Left ventricle myocardium superior (tissue), 1 donor: ENCODE data around the gene AUTS2. TPM values are rescaled to one million over a fixed set of nuclear protein-coding genes. Genes with fewer than 3 reads are reported as not detected.
"Not testable (repeated sequence)": the region's sequence is repeated elsewhere in the genome, so short reads cannot be mapped to it uniquely, and the experiment has no call there.

Experiments
- ATAC-seq: fragments of 200-7000 bp; cut with Tn5 transposase; one replicate; pipeline ENCODE4 v1.9.1; 2020; ENCODE audit warnings: mild to moderate bottlenecking, moderate library complexity
- DNase-seq: peaks from one replicate; pipeline ENCODE4 v3.0.0-alpha.2; 2020
- intact Hi-C: fragments of 100-400 bp; cut with micrococcal nuclease; formaldehyde crosslinking; loops from one replicate; pipeline ENCODE4 v1.11.0; 2022
- total RNA-seq: library from RNA; stranded (reverse); fragmentation: NEBNext Ultra II Directional; extraction: Animal tissue kit (Norgen Biotek cat#: 25700); gene quantifications from one replicate; pipeline ENCODE4 v1.2.1, GENCODE V29; 2021
- donor health status: DM: no; HTN: yes; CAD: no; lungs with severe emphysema.

AUTS2 gene
- total RNA-seq, 1 donor from 2014 or later = 7.9 TPM

DNA sequence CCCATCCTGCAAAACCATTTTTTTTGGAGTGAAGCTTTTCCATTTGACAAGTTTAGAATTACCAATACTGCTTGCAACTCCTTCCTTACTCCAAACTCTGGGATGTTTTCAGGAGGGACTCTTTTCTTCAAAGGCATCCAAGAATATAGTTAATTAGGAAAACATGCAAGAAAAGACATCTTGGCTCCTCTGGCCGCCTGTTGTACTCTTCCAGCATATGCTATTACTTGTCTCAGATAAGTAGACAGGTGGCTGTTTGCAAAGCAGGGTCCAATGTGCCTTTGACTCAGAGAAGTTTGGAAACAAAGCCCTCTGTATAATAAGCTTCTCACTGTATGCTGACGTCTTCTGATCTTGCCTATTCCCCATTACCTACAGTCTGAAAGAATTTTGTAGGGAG, 746.5 kb downstream of the AUTS2 start:
- DNase-seq (no peak), ATAC-seq (no peak)
- intact Hi-C loops = no loop called here

DNA sequence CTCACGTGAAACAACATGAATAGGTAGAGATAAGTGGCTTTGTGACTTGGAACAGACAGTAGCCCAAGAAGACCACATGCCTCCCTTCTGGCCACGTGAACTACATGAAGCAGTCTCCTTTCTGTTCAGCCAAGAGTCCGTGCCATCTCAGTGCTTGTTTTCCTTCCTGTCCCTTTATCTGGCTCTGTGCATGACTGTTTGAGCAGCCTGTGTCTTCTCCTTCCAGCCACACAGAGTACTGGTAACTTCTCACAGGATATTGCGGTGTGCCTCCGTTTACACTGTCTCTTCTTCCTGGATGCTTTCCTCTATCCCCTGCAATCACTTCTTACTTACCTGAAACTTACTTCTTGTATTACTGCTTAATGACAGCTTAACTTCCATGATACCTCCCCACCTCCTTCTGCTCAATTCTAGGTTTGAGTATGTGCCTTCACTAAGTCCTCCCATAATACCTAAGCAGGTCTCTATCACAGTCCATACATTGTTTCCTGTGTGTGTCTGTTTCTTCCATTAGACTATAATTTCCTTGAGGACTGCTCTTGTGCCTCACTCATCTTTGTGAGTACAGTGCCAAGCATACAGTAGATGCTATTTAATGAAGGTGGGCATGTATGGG, 748.7 kb downstream of the AUTS2 start:
- DNase-seq (no peak), ATAC-seq (no peak)
- intact Hi-C loops = no loop called here

DNA sequence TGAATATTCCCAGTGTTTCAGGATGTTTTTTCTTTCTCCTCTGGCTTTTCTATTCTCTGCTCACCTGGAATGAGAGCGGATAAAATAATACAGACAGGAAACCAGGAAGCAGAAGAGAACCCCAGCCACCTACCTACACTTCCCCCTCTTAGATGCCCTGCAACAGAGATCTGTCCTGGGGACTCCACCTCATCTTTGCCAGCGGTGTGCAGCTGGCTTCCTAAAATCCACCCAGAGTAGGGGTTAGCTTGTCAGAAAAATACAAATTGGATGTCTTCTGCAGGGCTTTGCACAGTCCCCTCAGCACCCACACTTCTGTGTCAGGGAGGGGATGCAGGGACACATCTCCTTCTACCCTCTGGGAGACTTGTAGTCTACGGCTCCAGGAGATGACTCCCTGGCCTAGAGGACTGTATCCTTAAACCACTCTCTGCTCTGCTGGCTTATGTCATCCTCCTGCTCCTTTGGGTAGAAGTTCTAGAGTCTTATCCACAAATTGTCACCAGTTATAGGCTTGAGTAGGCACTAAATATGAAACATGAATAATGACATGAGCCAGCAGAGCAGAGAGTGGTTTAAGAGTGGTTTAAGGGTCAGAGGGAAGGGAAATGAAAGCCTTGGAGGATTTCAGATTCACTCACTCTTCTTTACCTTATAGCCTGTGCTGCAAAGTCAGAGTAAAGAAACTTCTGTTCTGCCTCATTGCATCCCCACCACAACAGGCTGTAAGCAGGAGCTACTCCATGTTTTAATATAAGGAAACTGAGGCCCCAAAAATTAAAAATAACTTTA, 749.4 kb downstream of the AUTS2 start:
- intact Hi-C loops = no loop called here
- DNase-seq = no peak
- no peak for ATAC-seq

DNA sequence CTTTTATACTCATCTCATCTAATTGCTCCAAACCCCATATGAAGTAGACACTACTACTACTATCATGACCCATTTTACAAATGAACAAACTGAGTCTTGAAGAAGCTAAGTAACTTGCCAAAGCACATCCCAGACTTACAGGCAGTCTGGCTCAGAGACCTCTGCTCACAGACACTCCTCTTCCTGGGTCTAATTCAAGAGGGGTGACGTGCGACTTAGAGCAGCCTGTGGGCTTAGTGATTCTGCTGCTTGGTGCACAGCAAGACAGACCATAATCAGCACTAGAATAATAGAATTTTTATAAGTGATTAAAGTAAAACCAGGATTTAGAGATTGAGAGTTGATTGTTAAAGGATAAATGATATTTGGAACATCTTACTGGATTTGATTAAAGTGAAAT, 750.8 kb downstream of the AUTS2 start:
- intact Hi-C loops = no loop called here
- DNase-seq = no peak
- no peak for ATAC-seq

DNA sequence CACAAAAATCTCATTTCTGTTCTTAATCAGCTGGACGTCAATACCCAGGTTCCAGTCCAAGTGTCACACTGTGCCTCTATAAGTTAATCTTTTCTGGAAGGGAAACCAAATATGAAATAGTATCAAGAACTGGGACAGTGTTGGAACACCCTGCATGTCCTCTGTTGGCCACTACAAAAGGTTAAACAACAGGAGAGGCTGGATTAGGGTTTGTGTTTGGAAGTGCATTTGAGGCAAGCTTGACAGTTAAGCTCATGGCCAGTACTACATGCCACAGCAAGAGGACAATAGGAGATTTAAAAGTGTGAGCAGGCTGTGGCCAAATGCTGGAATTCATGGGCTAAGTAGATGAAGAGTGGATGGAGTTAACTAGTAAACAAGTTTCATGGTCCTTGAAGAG, 751.5 kb downstream of the AUTS2 start:
- ATAC-seq (peak; percentile 75), DNase-seq (no peak)
- intact Hi-C loops = no loop called here

DNA sequence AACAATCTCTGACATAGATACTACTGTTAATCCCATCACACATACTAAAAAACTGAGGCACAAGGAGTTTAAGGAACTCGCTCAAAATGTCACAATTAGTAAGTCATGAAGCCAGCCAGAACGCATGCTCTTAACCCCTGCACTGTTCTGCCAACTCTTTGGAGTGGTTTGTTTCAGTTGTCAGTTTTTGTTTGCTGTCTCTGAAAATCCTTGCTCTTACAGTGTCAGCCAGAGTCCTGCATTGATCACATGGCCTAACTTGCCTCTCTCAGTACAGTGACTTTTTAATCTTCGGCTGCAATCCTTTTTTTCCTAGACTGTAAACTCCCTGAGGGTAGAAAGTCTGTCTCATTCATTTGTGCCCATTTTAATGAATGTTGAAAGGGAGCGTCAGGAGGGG, 753.8 kb downstream of the AUTS2 start:
- intact Hi-C loops = no loop called here
- DNase-seq (no peak), ATAC-seq (no peak)

DNA sequence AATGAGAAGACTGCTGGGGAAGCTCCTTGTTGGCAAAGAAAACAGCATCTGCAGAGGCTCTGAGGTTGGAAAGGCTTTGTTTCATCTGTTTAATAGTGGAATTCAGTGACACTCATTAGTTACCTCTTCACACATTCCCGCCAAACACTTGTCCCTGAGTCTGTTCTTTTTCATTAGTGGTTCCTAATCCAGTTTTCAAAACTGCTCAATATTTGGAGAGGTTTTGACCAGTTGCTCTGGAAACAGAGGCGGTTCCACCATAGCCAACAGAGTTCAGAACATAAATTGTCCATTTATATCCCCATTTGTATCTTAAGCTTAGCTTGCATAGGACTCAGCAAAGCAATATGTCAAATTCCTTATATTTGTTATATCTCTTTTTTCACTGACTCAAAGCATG, 754.6 kb downstream of the AUTS2 start:
- ATAC-seq (no peak), DNase-seq (no peak)
- intact Hi-C loops = no loop called here

DNA sequence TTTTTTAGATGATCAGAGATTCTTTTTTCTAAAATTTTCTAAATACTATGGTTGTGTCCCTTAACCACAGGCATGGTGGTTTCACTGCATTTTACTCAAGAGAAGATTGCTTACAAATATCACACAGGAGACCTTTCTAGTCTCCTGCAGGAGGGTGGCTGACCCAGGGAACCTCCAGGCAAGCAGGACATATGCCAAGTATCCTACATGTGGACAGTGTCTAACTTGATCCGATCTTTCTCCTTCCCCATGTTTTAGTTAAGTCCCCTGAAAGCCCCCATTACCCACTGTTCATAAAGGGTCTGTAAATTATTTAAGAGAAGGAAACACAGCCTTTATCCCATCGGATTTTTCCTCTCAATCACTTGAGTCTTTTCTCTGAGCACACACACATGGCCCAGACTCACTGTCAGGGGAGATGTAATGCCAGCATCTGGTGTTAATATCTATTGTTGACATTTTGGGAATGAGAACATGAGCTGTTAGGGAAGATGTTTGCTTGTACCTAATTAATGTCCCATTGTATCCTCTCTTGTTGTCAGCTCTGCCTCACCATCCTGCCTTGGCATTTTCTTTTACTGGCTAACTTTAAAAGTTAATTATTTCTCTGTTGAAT, 755.2 kb downstream of the AUTS2 start:
- DNase-seq (no peak), ATAC-seq (no peak)
- intact Hi-C loops = no loop called here

DNA sequence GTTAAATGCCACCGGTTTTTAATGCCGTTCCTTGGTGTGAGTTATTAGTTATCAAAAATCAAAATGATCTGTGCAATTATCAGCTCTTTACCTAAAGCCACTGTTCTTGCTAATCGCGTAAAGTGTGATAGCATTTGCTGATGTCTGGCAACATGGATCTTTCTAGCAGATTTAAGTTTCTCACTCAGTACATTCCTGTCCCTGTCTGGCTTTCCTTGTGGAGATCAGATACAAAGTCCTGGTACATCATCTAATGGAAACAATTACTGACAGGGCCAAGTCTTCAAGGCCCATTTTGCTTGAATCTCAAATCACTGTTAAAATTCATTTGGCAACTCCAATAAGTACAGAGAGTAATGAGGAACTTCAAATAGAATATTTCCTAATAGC, 755.7 kb downstream of the AUTS2 start:
- intact Hi-C loops = no loop called here
- no peak for ATAC-seq

DNA sequence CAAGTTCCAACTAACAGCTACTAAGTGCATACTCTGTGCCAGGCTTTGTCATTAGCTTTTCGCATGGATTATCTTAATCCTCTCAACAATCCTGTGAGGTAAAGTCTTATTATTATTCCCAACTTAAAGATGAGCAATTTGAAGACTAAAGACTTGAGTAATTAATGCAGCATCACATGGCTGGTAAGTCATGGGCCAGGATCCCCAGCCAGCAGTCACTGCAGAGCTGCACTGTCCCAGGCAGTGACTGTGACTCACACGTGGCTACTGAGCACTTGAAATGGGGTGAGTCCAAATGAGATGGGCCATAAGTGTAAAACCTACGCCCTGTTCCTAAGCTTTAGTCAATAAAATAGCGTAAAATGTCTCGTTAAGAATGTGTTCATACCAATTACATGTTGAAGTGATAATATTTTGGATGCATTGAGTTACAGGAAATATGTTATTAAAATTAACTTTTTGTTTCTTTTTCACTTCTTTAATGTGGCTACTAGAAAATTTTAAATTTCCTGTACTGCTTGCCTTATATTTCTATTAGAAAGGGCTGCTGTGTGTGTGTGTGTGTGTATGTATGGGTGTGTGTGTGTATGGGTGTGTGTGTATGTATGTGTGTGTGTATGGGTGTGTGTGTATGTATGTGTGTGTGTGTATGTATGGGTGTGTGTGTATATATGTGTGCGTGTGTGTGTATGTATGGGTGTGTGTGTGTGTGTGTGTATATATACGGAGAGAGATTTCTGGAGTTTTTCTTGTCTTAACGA, 756.3 kb downstream of the AUTS2 start:
- DNase-seq (no peak), ATAC-seq (no peak)
- intact Hi-C loops = no loop called here

More for the DNA sequence above, 755.7 kb downstream of the AUTS2 start:
- DNase-seq = no peak

DNA sequence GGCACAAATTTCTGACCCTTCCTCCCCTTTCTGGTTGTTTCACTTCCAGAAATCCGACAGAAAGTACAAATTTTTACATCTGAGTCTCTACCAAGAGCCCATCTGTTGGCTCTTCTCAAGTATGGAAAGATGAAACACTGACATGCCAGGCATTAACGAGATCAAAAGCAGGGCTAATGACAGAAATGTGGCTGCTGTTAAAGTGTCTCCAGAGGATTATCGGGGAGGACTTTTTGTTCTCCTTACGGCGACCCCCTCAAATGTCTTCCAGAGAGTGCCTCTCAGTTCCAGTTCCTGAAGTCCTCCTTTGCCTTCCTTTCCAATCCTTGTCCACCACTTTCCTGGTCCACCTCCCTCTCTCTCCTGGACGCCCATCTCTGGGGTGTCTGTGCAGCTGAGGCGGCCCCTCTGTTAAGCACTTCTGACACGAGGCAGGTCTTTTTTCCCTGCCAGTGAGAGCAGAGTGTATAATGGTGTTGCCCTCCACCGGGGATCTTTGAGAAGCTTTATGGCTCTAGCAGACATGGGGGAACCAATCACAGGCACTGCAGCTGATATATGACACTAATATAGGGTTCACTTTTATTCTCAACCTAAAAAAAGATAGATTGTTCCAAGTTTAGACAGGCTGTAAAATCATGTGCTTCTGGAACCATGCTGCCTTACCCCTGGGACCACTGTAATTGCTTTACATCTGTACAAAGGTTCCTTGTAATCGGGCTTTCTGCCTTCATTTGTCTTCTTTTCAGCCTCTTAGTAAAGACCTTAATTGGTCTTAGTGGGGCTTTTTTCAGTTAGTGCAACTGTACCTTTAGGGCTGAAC, 757.1 kb downstream of the AUTS2 start:
- DNase-seq (no peak), ATAC-seq (no peak)
- intact Hi-C loops = no loop called here

DNA sequence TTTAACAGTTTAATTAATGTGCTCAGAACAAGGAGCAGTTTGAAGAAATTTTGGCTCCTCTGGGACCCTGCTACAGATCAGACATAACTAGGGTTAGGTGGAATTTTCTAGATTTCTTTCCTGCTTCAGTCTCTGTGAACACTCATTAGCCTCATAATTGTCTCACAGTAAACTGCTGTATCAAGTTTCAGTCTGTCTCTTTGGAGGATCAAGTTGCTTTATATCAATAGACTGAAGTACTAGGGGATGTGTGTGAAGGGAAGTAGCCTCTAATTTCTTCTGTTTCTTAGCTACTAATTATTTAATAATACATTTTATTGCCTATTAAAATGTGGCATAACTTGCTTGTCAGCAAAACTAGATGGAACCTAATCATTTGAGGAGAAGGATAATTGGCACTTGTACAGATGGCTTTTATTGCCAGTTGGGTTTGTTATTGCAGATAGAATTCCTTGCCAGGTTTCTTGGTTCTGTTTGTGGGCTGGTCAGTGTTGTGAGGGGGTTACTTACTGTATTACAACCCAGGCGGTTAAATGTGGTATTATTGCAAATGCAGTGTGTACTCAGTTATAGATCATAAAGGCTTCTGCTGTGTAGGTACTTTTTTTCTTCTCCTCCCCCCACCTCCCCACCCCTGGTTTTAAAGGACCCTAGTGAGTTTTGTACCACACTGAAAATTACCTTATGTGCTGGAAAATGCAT, 758.0 kb downstream of the AUTS2 start:
- intact Hi-C loops = no loop called here
- ATAC-seq (no peak), DNase-seq (no peak)

DNA sequence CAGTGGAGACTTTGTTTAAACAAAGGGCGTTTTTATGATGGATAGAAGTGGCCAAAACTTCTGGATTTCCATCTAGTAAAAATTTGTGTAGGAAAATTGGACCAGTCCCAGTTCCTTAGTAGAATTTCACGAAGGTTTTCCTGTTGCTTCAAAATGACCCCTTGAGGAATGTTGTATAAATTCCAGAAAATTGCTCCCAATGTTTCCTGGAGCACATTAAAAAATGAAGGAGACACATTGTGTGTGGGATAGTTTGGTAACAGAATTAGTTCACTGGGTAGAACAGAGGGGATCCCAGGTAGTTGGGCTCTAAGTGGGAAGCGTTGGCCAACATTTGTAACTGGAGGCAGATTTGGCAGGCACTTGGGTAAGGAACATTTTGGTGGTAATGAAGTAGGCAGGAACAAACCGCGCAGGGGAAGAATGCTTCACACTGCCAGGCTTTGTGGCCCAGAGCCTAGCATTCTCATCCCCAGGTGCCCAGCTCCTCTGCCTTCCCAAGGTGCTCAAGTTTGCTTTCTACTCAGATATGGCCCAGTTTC, 758.6 kb downstream of the AUTS2 start:
- no peak for ATAC-seq

DNA sequence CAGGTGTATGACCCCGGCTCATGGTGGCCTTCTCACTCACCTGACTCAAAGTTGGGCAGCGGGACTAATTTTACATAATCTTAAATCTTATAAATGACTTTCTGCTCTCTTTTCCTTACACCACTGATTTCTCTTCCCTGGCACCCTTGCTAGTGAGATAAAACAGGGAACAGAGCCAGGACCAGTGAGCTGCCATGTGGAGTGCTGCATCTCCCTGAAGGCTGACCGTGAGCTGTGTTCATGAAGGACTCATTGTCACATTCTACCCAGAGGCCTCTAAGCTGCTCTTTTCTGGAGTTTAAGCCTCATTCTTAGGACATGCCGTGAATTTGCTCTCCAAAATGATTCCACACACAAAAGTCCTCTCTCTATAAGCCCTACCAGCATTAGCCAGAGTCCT, 762.3 kb downstream of the AUTS2 start:
- DNase-seq = no peak

More for the DNA sequence above, 758.6 kb downstream of the AUTS2 start:
- intact Hi-C loops = no loop called here
- DNase-seq = no peak

DNA sequence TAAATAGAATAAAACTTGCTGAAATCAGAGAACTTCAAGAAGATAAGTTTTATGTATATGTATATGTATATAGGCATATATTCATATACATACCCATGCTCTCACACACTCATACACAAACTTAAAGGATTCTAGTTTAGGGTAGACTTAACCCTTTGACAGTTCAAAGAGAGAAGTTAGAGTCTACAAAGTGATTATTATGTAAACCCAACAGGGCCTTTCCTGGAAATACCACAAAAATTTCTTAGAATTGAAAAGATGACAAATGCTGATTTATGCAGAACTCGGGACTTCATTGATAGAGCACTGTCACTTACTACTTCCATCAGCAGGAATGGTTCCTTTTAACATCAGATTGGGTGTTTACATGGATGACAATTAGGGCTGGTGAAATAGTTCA, 763.5 kb downstream of the AUTS2 start:
- no peak for DNase-seq
- no peak for ATAC-seq
- intact Hi-C loops = no loop called here

More for the DNA sequence above, 762.3 kb downstream of the AUTS2 start:
- ATAC-seq = peak; percentile 85
- intact Hi-C loops = no loop called here

DNA sequence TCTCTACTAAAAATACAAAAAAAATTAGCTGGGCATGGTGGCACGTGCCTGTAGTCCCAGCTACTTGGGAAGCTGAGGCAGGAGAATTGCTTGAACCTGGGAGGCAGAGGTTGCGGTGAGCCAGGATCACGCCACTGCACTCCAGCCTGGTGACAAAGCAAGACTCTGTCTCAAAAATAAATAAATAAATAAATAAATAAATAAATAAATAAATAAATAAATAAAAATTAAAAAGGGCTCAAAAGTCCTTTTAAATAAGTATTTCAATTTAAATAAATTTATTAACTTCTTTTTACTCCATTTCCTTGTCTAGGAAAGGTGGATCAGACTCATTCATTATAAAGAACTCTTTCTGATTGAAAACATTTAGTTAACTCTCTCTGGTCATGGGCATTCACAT, 766.1 kb downstream of the AUTS2 start:
- intact Hi-C loops, DNase-seq, ATAC-seq: not testable (repeated sequence)

DNA sequence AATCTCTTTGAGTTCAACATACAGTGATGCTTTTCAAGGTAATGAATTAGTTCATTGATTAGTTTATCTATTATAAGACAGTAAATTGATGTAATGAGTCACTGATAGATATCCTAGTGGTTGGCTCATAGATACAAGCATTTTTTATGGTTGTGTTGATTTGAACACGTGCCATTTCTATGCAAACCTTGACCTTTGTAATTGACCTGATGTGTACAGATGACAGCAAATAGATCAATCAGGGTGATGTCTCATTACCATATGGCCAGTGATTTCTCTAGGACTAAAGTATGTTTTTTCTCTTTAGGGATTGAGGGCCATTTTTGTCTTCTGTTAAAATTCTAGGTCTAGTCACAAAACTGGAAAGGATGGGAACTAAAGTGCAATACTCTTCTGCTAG, 773.4 kb downstream of the AUTS2 start:
- DNase-seq = no peak
- ATAC-seq = no peak
- intact Hi-C loops = no loop called here
